HG03135 (cell line): ENCODE measurements around the gene GNGT2.
"Not testable (repeated sequence)": the region's sequence is repeated elsewhere in the genome, so short reads cannot be mapped to it uniquely, and the experiment has no call there.

ENCODE experiments used
- ATAC-seq: cut with Tn5 transposase; IDR thresholded peaks from one replicate; pipeline ENCODE4 v1.9.1; 2021; ENCODE audit warnings: mild to moderate bottlenecking, moderate library complexity; ENCODE audit not compliant: unreplicated experiment

The GNGT2 gene

DNA sequence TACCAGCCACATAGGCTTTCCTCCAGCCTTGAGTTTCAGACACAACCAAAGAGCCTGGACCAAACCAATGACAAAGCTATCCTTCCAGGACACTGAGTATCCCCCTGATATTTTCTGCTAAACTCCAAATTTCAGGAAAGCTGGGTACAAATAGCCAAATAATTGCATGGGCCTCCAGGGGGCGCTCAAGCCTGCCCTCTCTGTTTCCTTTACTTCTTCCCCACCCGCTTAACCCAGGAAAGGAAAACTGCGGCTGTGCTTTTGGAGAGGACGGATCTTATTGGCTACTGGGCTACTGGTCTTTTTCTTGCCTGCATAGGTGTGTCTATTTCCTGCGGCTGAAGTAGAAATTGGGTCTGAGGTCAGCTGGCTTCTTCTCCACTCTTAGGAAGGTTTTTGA is 30.1 kb downstream of the GNGT2 start:
- ATAC-seq, result no peak

- ATAC-seq, result not testable (repeated sequence)
Observed at GRCh38 chr17:49175978-49176377, 34.4 kb downstream of the GNGT2 start.

DNA sequence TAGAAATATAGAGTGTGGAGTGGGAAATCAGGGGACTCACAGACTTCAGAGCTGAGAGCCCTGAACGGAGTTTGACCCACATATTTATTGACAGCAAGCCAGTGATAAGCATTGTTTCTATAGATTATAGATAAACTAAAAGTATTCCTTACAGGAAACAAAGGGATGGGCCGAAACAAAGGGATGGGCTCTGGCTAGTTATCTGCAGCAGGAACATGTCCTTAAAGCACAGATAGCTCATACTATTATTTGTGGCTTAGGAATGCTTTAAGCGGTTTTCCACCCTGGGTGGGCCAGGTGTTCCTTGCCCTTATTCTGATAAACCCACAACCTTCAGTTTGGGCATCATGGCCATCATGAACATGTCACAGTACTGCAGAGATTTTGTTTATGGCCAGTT is 39.7 kb downstream of the GNGT2 start:
- ATAC-seq, result not testable (repeated sequence)

DNA sequence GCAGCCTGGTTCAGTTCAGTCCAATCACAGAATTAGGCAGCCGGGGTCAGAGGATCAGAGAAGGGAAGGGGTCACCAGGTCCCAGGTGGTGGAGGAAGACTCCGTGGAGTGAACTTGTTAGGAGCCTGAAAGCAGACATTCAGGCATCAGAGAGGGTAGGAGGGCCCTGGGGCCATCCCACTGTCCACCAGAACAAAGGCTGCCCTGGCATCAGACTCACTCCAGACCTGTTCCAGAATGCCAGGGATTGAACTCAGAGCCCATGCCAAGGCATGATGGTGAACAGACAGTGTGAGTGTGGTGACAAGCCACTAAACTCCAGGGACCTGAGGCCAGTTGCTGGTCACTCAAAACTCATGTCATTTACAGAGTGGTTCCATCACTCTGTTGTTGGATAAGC is 40.2 kb downstream of the GNGT2 start:
- no peak for ATAC-seq

DNA sequence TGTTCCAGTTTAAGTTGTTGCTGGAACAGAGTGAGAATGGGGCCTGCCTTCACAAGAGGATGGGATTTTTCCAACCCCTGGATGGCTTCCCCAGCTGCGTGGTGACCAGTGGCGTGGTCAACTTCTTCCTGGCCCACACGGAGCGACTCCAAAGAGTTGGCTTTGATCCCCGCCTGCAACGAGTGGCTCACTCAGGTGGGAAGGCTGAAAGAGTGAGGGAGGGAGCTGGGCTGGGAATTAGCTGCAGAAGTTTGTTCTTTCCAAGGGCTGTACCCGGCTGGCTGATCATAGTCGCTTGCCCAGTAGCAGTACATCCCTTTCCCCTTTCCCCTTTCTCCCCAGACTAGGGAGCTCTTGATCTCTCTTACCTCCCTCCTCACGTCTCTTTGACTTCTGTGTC is 41.7 kb downstream of the GNGT2 start:
- ATAC-seq, result no peak

DNA sequence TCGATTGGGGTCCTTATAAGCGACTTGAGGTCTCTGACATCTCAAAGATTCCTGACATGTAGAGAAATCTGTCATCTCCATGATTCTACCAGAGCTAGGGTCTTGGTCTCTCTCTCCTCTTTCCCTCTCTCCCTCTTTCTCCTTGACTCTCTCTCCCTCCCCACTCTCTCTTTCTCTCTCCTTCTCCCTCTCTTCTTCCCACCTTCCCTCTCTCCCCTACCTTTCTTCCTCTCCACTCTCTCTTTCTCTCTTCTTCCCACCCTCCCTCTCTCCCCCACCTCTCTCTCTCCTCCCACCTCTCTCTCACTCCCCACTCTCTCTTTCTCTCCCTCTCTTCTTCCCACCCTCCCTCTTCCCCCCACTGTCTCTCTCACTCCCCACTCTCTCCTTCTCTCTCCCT is 45.2 kb downstream of the GNGT2 start:
- ATAC-seq, result no peak

DNA sequence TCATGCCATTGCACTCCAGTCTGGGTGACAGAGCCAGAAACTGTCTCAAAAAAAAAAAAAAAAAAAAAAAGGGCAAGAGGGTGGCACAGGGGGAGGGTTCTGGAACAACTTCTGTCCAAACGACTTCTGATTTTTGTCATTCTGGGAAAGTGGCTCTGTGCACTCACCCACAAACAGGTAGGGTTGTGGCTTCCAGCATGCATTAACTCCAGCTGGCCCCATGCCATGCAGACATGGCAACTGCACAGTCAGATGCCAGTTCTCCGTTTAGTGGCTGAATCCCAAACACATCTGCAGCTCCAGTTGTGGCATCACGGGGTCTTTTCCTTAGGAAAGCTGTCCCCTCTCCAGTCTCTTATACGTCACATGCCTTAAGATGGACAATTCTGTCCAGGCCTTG is 47.5 kb downstream of the GNGT2 start:
- ATAC-seq, result no peak

DNA sequence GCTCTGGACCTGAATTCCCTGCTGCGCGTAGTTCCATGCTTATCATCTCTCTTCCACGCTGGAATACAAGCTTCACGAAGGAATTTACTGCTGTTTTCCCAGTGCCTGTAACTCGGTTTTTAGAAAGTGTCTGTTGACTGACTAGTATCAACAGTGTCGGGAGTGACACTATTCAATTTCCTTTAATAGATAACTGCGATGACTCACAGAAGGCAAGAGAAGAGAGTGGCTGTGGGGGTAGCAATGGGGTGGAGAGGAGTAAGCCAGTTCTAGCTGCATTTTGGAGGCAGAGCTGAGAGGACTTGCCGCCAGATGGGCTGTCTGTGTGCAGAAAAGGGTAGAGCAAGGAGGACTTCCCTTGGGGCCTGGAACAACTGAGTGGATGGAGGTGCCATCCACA is 52.6 kb downstream of the GNGT2 start:
- ATAC-seq, result no peak

DNA sequence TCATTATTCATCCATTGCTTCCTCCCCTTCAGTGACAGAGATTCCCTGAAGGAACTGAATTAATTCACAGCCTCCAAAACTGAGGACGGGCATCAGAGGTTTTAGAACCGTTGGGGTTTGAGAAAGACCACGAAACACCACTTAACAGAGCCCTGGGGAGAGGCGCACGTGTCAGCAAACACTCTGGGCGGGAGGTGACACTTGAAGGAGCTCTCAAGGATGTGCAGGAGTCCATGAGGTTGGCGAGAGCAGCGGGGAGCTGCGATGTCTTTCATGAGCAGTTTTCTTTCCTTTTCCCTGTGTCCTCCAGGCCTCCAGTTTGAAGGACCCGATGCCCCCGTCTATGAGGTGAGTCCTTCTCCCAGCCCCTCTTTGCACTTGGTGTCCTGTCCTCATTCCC is 54.1 kb downstream of the GNGT2 start:
- ATAC-seq, result no peak
